HFF-Myc (cell line): Measurements from ENCODE around the gene ARFGAP1.

Experiments
- DNase-seq: peaks from one replicate; pipeline ENCODE4 v3.0.0-alpha.2; 2011; ENCODE audit warnings: low read depth; ENCODE audit errors: extremely low read depth
- H3K4me3 ChIP-seq: replicated peaks from 2 replicates; pipeline ENCODE4 v1.5.1; 2011; ENCODE audit warnings: low read depth, mild to moderate bottlenecking, control low read depth, low read length
- CTCF ChIP-seq: IDR thresholded peaks from 2 replicates; pipeline ENCODE4 v1.5.1; 2012; ENCODE audit warnings: mild to moderate bottlenecking, low read depth, low read length, control low read depth; ENCODE audit errors: missing control alignments

Gene ARFGAP1

GRCh38 chr20:63281742-63282665 lies 9.4 kb downstream of the ARFGAP1 start:
- no peak overlapping the region for H3K4me3 ChIP-seq
- TF ChIP-seq CTCF: no peak
- DNase-seq: no peak

GRCh38 chr20:63282946-63283345 lies 10.3 kb downstream of the ARFGAP1 start:
- no peak for DNase-seq
- H3K4me3 ChIP-seq: no peak overlapping the region

GRCh38 chr20:63283397-63284082 lies 10.9 kb downstream of the ARFGAP1 start:
- H3K4me3 ChIP-seq: no peak overlapping the region
- TF ChIP-seq CTCF: no peak
- DNase-seq: no peak

More at GRCh38 chr20:63282946-63283345, 10.3 kb downstream of the ARFGAP1 start:
- TF ChIP-seq CTCF: no peak

GRCh38 chr20:63284083-63284440 lies 11.4 kb downstream of the ARFGAP1 start:
- no peak overlapping the region for H3K4me3 ChIP-seq
- no peak for DNase-seq

GRCh38 chr20:63284544-63284949 lies 11.9 kb downstream of the ARFGAP1 start:
- H3K4me3 ChIP-seq: no peak overlapping the region
- TF ChIP-seq CTCF: no peak
- no peak for DNase-seq

More at GRCh38 chr20:63284083-63284440, 11.4 kb downstream of the ARFGAP1 start:
- no peak for TF ChIP-seq CTCF

GRCh38 chr20:63284981-63285524 lies 12.4 kb downstream of the ARFGAP1 start:
- DNase-seq: no peak
- TF ChIP-seq CTCF: no peak
- H3K4me3 ChIP-seq: no peak overlapping the region
